AG20443 (cell line): ENCODE data around the gene POTEF.
"Not testable (repeated sequence)": the region's sequence is repeated elsewhere in the genome, so short reads cannot be mapped to it uniquely, and the experiment has no call there.

Source experiments
- DNase-seq: peaks from one replicate; pipeline ENCODE4 v3.0.0; 2012; ENCODE audit warnings: low spot score, mixed read lengths

Gene POTEF

DNA sequence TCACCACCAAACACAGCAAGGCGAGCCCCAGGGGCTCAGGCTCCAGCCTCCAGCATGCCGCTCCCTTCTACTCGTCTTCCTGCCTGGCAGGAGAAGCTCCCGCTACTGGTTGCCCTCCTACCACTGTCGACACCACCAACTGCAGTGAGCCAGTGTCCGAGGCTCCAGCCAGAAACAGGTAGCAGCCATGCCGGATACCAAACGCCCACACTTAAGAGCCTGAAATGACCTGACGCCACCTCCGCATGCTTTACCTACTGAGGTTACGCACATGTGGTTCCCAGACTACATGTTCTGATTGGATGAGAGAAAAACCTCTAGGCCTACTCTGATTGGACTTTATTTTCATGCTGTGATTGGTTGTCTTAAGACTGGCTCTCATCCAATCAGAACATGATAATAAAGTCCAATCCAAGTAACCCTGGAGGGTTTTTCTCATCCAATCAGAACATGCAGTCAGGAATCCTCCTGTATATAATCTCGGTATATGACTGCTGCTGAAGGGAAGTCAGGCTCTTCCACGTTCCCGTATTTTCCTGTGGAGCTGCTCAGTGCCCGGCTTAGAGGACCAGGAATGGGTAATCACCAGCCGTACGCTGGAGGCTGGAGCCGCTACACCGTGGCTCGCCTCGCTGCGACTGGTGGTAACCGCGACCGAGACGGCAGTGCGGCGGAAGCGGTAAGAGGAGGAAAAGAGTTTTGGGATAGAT, at the start of gene POTEF:
TSS of gene POTEF (minus strand) at position 103 of the 710 bp plus-strand sequence. CDS start 8,707 bp downstream, outside the sequence.
- not testable (repeated sequence) for DNase-seq

DNA sequence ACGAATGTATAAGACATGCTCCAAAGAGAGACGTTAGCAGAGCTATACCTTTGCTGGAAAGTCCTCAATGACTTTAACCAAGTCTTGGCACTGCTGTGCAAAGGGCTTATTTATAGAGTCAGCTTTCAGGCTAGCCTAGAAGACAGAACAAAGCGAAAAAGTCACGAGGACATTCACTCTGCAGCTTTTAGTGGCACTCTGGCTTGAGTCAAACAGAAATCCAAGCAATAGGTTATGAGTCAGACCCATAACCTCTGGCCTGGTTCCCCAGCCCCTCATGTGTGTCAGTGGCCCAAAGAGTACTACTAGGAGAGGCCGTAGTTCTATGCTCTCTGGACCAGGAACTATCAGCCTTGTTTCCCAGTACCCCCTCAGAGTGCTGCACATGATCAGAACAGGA, 45.8 kb upstream of the POTEF start:
- not testable (repeated sequence) for DNase-seq

- no peak for DNase-seq
These were observed 40.9 kb upstream of the POTEF start for GRCh38 chr2:130169896-130170295.

- not testable (repeated sequence) for DNase-seq
These were observed 40.1 kb upstream of the POTEF start for GRCh38 chr2:130169163-130169562.

GRCh38 chr2:130166611-130167010, 37.6 kb upstream of the POTEF start:
- not testable (repeated sequence) for DNase-seq

DNA sequence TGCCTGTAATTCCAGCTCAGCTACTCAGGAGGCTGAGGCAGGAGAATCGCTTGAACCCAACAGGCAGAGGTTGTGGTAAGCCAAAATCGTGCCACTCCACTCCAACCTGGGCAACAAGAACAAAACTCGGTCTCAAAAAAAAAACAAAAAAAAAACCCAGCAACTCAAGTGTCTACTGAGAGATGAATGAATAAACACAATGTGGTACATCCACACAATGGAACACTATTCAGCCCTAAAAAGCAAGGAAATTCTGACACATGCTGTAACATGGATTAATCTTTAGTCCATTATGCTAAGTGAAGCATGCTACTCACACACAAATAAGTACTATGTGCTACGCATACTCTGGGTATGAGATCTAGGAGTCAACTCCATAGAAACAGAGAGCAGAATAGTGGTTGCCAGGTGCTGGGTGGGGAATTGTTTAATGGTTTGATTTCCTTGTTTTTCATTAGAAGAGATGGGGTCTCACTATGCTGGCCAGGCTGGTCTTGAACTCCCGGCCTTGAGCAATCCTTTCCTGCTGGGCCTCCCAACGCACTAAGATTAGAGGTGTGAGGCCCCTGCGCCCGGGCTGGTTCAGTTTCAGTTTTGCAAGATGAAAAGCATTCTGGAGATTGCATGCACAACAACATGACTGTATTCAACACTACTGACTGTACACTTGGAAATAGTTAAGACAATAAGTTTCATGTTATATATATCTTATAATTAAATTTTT, 36.4 kb upstream of the POTEF start:
- DNase-seq = no peak

- no peak for DNase-seq
These were observed 33.9 kb upstream of the POTEF start for GRCh38 chr2:130162968-130163367.

DNA sequence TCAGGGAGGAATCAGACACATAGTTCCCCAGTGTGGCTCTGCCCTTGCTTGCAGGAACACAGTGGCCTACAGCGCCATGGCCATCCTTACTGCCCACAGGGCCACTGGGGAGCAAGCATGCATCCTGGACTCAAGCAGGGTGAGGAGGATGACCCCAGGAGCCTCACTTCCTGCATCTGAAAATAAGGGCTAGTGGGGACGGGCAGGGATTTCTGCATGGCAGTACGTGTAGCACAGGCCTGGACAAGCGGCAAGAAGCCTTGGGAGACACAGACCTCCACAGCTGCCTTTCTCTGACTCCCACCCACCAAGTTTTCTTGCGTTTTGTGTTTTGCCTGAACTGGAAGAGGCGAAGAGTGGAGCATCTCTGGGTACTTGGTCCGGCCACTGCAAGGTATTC, 33.5 kb upstream of the POTEF start:
- DNase-seq = not testable (repeated sequence)

- DNase-seq = not testable (repeated sequence)
These were observed 32.0 kb upstream of the POTEF start for GRCh38 chr2:130160838-130161705.

- no peak for DNase-seq
These were observed 31.1 kb upstream of the POTEF start for GRCh38 chr2:130160131-130160530.

DNA sequence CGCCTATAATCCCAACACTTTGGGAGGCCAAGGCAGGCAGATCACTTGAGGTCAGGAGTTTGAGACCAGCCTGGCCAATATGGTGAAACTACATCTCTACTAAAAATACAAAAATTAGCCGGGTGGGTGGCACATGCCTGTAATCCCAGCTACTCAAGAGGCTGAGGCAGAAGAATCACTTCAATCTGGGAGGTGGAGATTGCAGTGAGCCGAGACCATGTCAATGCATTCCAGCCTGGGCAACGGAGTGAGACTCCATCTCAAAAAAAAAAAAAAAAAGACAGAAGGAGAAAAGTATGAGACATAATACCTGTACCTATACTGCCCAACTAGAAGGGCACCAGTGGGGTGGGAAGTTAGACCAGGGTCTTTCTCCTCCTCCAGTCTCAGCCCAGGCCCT, 30.4 kb upstream of the POTEF start:
- DNase-seq = not testable (repeated sequence)

DNA sequence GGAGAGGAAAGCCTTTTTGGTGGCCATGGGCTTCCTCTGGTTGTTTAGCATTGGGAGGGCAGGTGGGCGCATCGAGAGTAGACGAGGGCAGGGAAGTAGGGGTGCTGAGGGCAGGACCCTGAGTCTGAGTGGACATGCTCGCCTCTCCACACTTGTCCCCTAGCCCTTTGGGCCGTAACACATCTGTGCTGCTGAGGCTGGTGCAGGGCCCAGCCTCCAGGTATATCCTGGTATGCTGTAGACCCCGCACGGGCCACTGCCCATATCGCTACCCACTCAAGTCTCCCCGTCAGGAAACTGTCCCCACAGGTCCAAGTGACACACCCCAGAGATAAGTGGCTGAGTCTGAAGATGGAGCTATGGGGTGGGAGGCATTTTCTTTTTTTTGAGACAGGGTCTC, 29.6 kb upstream of the POTEF start:
- DNase-seq = no peak

DNA sequence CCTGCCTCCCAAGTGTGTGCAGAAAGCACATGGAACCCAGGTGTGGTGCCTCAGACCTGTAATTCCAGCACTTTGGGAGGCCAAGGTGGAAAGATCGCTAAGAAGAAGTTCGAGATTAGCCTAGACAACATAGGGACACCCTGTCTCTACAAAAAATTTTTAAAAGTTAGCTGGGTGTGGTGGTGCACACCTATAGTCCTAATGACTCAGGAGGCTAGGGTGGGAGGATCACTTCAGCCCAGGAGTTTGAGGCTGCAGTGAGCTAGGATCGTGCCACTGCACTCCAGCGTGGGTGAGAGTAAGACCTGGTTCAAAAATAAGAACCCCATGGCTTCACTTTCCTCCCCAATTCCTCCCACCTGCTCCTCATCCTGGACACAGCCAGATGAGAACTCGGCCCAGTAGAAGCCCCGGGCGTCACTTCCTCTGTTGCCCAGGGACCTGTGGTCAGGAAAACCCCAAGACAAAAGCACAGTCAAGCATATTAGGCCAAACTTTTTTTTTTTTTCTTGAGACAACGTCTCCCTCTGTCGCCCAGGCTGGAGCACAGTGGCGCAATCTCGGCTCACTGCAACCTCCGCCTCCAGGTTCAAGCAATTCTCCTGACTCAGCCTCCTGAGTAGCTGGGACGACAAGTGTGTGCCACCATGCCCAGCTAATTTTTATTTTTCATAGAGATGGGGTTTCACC, 28.9 kb upstream of the POTEF start:
- DNase-seq = not testable (repeated sequence)

- DNase-seq = not testable (repeated sequence)
These were observed 28.3 kb upstream of the POTEF start for GRCh38 chr2:130157354-130157753.

- no peak for DNase-seq
These were observed 27.6 kb upstream of the POTEF start for GRCh38 chr2:130156624-130157004.

- DNase-seq = peak; percentile 32
These were observed 27.1 kb upstream of the POTEF start for GRCh38 chr2:130155956-130156623.

- no peak for DNase-seq
These were observed 26.0 kb upstream of the POTEF start for GRCh38 chr2:130154773-130155765.

GRCh38 chr2:130154423-130154770, 25.4 kb upstream of the POTEF start:
- DNase-seq = not testable (repeated sequence)

DNA sequence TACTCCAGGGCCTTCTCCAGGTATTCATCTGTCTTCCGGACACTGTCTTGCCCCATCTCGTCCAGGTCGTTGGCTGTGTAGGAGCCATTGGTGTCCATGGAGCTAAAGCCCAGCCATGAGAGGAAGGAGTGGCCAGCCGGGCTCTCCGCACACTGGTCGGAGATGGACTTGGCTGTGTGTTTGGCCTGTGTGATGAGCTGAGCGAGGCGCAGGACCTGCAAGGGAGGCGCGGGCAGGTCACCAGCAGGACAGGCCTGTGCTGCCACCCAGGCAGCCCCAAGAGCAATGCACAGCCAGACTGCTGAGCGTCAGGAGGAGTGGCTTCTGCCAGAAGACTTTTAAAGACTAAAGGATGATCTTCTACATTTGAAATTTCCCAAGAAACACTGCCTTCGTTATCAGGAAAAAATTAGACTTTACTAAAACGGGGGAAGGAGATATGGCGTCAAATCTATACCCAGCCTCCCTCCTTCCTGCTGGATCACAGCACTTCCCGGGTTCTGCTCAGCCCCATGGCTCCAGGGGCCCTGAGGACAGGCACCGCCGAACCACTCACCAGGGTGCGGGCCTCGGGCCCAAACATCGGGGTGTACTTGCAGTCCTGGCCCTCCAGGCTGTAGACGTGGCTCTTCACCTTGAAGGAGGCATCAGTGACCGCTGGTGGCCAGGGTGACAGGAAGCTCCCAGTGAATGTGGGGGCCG, 24.9 kb upstream of the POTEF start:
- not testable (repeated sequence) for DNase-seq
